OCI-LY1 (cell line): ENCODE measurements around the gene SUV39H1.

Experiments
- EZH2 ChIP-seq: fragments of 200-600 bp; sonication (generic), shearing (Covaris generic); IDR thresholded peaks from 2 replicates; pipeline ENCODE4 v1.8.0; 2017; ENCODE audit warnings: borderline replicate concordance, mixed run types, mild to moderate bottlenecking, antibody characterized with exemption, low read length, moderate library complexity, mixed read lengths
- TF ChIP-seq, protein P1 (sequence below): fragments of 200-600 bp; sonication (generic), shearing (Covaris generic); IDR thresholded peaks from 2 replicates; pipeline ENCODE4 v1.5.1; 2017; ENCODE audit warnings: mild to moderate bottlenecking, antibody characterized with exemption, low read length, moderate library complexity, mixed read lengths

DNA sequence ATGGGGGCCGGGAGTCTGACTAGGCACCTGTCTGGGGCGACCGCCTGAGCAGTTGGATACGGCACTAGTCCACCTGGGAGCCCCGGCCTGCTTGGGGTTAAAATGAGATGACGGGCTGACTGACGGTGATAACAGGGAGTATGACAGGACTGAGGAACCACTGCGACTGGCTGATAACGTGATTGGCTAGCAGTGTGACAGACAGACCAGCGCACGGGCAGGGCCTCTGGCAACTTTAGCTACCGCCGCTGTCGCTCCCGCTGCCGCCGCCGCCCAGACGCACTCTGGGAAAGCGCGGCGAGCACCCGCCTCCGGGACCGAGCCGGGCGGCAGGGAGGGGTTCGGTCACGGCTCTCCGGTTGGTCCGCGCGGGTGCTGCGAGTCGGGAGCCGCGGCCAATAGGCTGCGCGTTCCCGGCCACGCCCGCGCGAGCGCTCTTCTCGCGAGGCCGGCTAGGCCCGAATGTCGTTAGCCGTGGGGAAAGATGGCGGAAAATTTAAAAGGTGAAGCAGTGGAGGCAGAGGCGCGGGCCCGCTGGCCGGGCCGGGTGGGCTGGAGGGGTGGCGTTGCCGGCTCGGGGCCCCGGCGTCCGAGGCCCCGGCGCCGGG, at the start of gene SUV39H1:
- TF ChIP-seq, protein P1, sequence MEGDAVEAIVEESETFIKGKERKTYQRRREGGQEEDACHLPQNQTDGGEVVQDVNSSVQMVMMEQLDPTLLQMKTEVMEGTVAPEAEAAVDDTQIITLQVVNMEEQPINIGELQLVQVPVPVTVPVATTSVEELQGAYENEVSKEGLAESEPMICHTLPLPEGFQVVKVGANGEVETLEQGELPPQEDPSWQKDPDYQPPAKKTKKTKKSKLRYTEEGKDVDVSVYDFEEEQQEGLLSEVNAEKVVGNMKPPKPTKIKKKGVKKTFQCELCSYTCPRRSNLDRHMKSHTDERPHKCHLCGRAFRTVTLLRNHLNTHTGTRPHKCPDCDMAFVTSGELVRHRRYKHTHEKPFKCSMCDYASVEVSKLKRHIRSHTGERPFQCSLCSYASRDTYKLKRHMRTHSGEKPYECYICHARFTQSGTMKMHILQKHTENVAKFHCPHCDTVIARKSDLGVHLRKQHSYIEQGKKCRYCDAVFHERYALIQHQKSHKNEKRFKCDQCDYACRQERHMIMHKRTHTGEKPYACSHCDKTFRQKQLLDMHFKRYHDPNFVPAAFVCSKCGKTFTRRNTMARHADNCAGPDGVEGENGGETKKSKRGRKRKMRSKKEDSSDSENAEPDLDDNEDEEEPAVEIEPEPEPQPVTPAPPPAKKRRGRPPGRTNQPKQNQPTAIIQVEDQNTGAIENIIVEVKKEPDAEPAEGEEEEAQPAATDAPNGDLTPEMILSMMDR: no peak
- no peak for TF ChIP-seq EZH2
